Measurements from ENCODE around the gene RARB.

- TF ChIP-seq, protein P1, sequence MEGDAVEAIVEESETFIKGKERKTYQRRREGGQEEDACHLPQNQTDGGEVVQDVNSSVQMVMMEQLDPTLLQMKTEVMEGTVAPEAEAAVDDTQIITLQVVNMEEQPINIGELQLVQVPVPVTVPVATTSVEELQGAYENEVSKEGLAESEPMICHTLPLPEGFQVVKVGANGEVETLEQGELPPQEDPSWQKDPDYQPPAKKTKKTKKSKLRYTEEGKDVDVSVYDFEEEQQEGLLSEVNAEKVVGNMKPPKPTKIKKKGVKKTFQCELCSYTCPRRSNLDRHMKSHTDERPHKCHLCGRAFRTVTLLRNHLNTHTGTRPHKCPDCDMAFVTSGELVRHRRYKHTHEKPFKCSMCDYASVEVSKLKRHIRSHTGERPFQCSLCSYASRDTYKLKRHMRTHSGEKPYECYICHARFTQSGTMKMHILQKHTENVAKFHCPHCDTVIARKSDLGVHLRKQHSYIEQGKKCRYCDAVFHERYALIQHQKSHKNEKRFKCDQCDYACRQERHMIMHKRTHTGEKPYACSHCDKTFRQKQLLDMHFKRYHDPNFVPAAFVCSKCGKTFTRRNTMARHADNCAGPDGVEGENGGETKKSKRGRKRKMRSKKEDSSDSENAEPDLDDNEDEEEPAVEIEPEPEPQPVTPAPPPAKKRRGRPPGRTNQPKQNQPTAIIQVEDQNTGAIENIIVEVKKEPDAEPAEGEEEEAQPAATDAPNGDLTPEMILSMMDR (conservative IDR thresholded peaks at IDR 0.05): no peak
- TF ChIP-seq ZFX (IDR thresholded peaks at IDR 0.05): no peak
Observed at GRCh38 chr3:25442486-25442885, 14.4 kb downstream of the RARB start.
